Pancreas (tissue), 10 donors: ENCODE results near the gene MEIKIN. TPM values are rescaled to one million over a fixed set of nuclear protein-coding genes. Genes with fewer than 3 reads are reported as not detected.
A peak's percentile ranks its signal among the peaks of the same experiment; 100 is the strongest.

Source experiments
- ATAC-seq, 4 donors: fragments of 200-7000 bp; cut with Tn5 transposase; one replicate each; pipeline versions ENCODE4 v1.8.0 to v1.9.1; 2020; ENCODE audit warnings: mild to moderate bottlenecking in 4 of 4, moderate library complexity in 4 of 4
- DNase-seq, 6 donors: peaks; one replicate each; pipeline ENCODE4 v3.0.0-alpha.2; 2020
- FAIRE-seq: peaks from 2 replicates; lab custom pipeline; 2012; peaks lifted over from hg19 to GRCh38; lab: Jason Lieb, UNC
- H3K27ac ChIP-seq, 4 donors: fragments of 200-600 bp; sonication (generic); 1 replicate in 3 of 4; 2 replicates in 1 of 4; pipeline versions ENCODE4 v1.5.0 to v1.8.0; 2020
- H3K27me3 ChIP-seq, 4 donors: fragments of 200-600 bp; one replicate each; pipeline ENCODE4 v1.8.0; 2021
- H3K36me3 ChIP-seq, 3 donors: fragments of 200-600 bp; sonication (generic) in 1 of 3; one replicate each; pipeline versions ENCODE4 v1.5.0 to v1.8.0; 2020 to 2021
- H3K4me1 ChIP-seq, 3 donors: fragments of 200-600 bp; one replicate each; pipeline ENCODE4 v1.8.0; 2021
- H3K4me3 ChIP-seq, 4 donors: fragments of 200-600 bp; sonication (generic) in 2 of 4; one replicate each; pipeline versions ENCODE4 v1.5.0 to v1.8.0; 2020 to 2021
- H3K9me3 ChIP-seq, 4 donors: fragments of 200-600 bp; one replicate each; pipeline ENCODE4 v1.8.0; 2021
- CTCF ChIP-seq, 4 donors: fragments of 200-600 bp; sonication (generic) in 3 of 4; IDR thresholded peaks; one replicate each; pipeline versions ENCODE4 v1.5.0 to v1.8.0; 2021; ENCODE audit warnings: antibody characterized with exemption in 4 of 4
- WGBS, 2 donors: extraction: QIAGEN DNeasy Blood & Tissue Kit; methylation state at CpG; one replicate each; pipeline ENCODE4 v1.1.7; 2013; 5-methylcytosine and 5-hydroxymethylcytosine counted together
- intact Hi-C, 3 donors: fragments of 100-400 bp; cut with DNase I; formaldehyde crosslinking; loops; one replicate each; pipeline versions ENCODE4 v1.11.1 to v1.14.2; 2022
- polyA plus RNA-seq, 2 donors: library from polyadenylated mRNA; stranded (reverse); fragments of 200-250 nt; gene quantifications; one replicate each; pipeline ENCODE4 v1.2.3, GENCODE V29; 2013
- total RNA-seq, 6 donors: library from RNA; stranded (reverse); fragmentation: NEBNext Ultra II Directional in 4 of 6; extraction: Animal tissue kit (Norgen Biotek cat#: 25700) in 4 of 6; gene quantifications; one replicate each; pipeline versions ENCODE4 v1.2.1 to v1.2.4, GENCODE V29; 2021 to 2023
- donor health status: healthy with polysubstance abuse.
- donor health status: DM: no; HTN: no; CAD: no; lungs with moderate emphysema.
- donor health status: DM: no; HTN: no; CAD: no.
- donor health status: control.
- donor health status: control.
- donor health status: Bipolar disorder and iron deficiency.
- donor health status: DM: yes; HTN: yes; CAD: no.
- donor health status: DM: no; HTN: no; CAD: no.
- donor health status: DM: no; HTN: no; CAD: no.
- donor health status: DM: yes; HTN: yes; CAD: no.

Gene MEIKIN
- total and polyA plus RNA-seq, 8 donors = 1.2 TPM; not detected in 7

- no peak for TF ChIP-seq CTCF (IDR thresholded peaks at IDR 0.05)
- H3K4me1 ChIP-seq = peaks cover 0 to 17% (median 5%) of the 10 kb centered on the region in 3 donors
- no peak overlapping the region for H3K27ac ChIP-seq
- no peak for ATAC-seq
- no peak for DNase-seq
- intact Hi-C loops = no loop called here
- no peak for FAIRE-seq
- no peaks in the 10 kb centered on the region for H3K36me3 ChIP-seq
- 70 to 72% methylated on average over 4 of the region's 4 CpGs for WGBS, 2 donors
- H3K27me3 ChIP-seq = no peaks in the 10 kb centered on the region
- peak overlapping the region in 1 of 4 donors; percentile 77 for H3K4me3 ChIP-seq
- H3K9me3 ChIP-seq = no peaks in the 10 kb centered on the region
These were observed 150.9 kb downstream of the MEIKIN start for GRCh38 chr5:131794586-131794985.

- H3K4me1 ChIP-seq = peaks cover 0 to 24% (median 10%) of the 10 kb centered on the region in 3 donors
- intact Hi-C loops = no loop called here
- FAIRE-seq = no peak
These were observed 152.6 kb downstream of the MEIKIN start for GRCh38 chr5:131792896-131793295.

GRCh38 chr5:131791866-131792265 is 153.6 kb downstream of the MEIKIN start:
- H3K27me3 ChIP-seq = no peaks in the 10 kb centered on the region
- H3K4me1 ChIP-seq = peaks cover 0 to 28% (median 16%) of the 10 kb centered on the region in 3 donors
- H3K36me3 ChIP-seq = no peaks in the 10 kb centered on the region
- intact Hi-C loops = no loop called here
- DNase-seq (no peak), ATAC-seq (no peak), FAIRE-seq (no peak)
- no peaks in the 10 kb centered on the region for H3K9me3 ChIP-seq
- TF ChIP-seq CTCF (IDR thresholded peaks at IDR 0.05) = no peak
- 95% methylated on average over 6 of the region's 6 CpGs for WGBS, 2 donors
- H3K27ac ChIP-seq = no peak overlapping the region
- no peak overlapping the region for H3K4me3 ChIP-seq

More at GRCh38 chr5:131792896-131793295, 152.6 kb downstream of the MEIKIN start:
- H3K9me3 ChIP-seq = no peaks in the 10 kb centered on the region
- no peak overlapping the region for H3K27ac ChIP-seq
- no peak for TF ChIP-seq CTCF (IDR thresholded peaks at IDR 0.05)
- H3K36me3 ChIP-seq = no peaks in the 10 kb centered on the region
- DNase-seq = no peak
- no peak for ATAC-seq
- H3K4me3 ChIP-seq = no peak overlapping the region
- no peaks in the 10 kb centered on the region for H3K27me3 ChIP-seq
- WGBS, 2 donors = 99 to 100% methylated on average over 2 of the region's 2 CpGs

GRCh38 chr5:131790550-131790949 is 154.9 kb downstream of the MEIKIN start:
- DNase-seq (no peak), FAIRE-seq (no peak), ATAC-seq (no peak)
- 93 to 94% methylated on average over 2 of the region's 2 CpGs for WGBS, 2 donors
- no peak overlapping the region for H3K27ac ChIP-seq
- no peaks in the 10 kb centered on the region for H3K27me3 ChIP-seq
- H3K36me3 ChIP-seq = no peaks in the 10 kb centered on the region
- no peaks in the 10 kb centered on the region for H3K9me3 ChIP-seq
- peaks cover 0 to 25% (median 16%) of the 10 kb centered on the region in 3 donors for H3K4me1 ChIP-seq
- no peak for TF ChIP-seq CTCF (IDR thresholded peaks at IDR 0.05)
- intact Hi-C loops = no loop called here
- no peak overlapping the region for H3K4me3 ChIP-seq

GRCh38 chr5:131789765-131790164 is 155.7 kb downstream of the MEIKIN start:
- FAIRE-seq (no peak), DNase-seq (no peak), ATAC-seq (no peak)
- no peaks in the 10 kb centered on the region for H3K27me3 ChIP-seq
- no peaks in the 10 kb centered on the region for H3K36me3 ChIP-seq
- WGBS, 2 donors = 84 to 90% methylated on average over 3 of the region's 3 CpGs
- H3K9me3 ChIP-seq = no peaks in the 10 kb centered on the region
- intact Hi-C loops = no loop called here
- H3K27ac ChIP-seq = no peak overlapping the region
- no peak for TF ChIP-seq CTCF (IDR thresholded peaks at IDR 0.05)
- H3K4me3 ChIP-seq = no peak overlapping the region
- H3K4me1 ChIP-seq = peaks cover 0 to 24% (median 16%) of the 10 kb centered on the region in 3 donors
